Measurements from ENCODE around the gene CD300LG.

- TF ChIP-seq TARDBP (IDR thresholded peaks at IDR 0.05) (no peak), FOXM1 (IDR thresholded peaks at IDR 0.05; ENCODE audit: borderline replicate concordance) (no peak), CTBP1 (IDR thresholded peaks at IDR 0.05; ENCODE audit: borderline replicate concordance) (no peak)
Measured at GRCh38 chr17:43854498-43854897, 7.5 kb downstream of the CD300LG start.

Measured in HEK293T (cell line).